K562 (cell line): Measurements from ENCODE around the gene SEC14L2. TPM values are rescaled to one million over a fixed set of nuclear protein-coding genes. Genes with fewer than 3 reads are reported as not detected.
A peak's percentile ranks its signal among the peaks of the same experiment; 100 is the strongest.

ENCODE experiments used
- ATAC-seq: fragments of 200-7000 bp; cut with Tn5 transposase; 3 replicates; pipeline ENCODE4 v1.9.1; 2020; ENCODE audit warnings: moderate library complexity
- BruUV-seq: library from RNA; stranded (reverse); fragments of 400-500 nt; replicated peaks from 2 replicates; lab custom pipeline; 2021; lab: Mats Ljungman, UMichigan
- CTCF ChIA-PET: fragments of 300-600 bp; formaldehyde crosslinking; extraction: SDS; loops from one replicate; lab custom pipeline; 2021; ENCODE audit warnings: low intra/inter-chr PET ratio; lab: Yijun Ruan, JAX
- POLR2A ChIA-PET: fragments of 300-600, 350-650 bp; sonication (Branson Sonifier 250); formaldehyde crosslinking; extraction: SDS; loops from one replicate; lab custom pipeline; 2021; ENCODE audit warnings: antibody characterized with exemption, inconsistent platforms; lab: Yijun Ruan, JAX
- DNase-seq, 4 experiments: peaks; one replicate each; pipeline versions ENCODE4 v3.0.0 to v3.0.0-alpha.2; 2011 to 2018; ENCODE audit warnings: low spot score in 3 of 4, mixed read lengths in 3 of 4; ENCODE audit errors: extremely low read depth in 1 of 4
- FAIRE-seq: peaks from 2 replicates; lab custom pipeline; 2011; peaks lifted over from hg19 to GRCh38; lab: Jason Lieb, UNC
- H2AFZ ChIP-seq: 2 replicates; pipeline ENCODE4 v1.6.0; 2011; ENCODE audit warnings: low read depth, low read length, control low read depth, inconsistent platforms
- H3K27ac ChIP-seq: fragments of 200-600 bp; 3 replicates; pipeline ENCODE4 v1.8.0; 2011; ENCODE audit warnings: low read depth, mild to moderate bottlenecking, control low read depth, inconsistent platforms, low read length, moderate library complexity, mixed read lengths; ENCODE audit errors: extremely low read depth
- H3K27me3 ChIP-seq, 2 experiments: fragments of 300-600 bp in 1 of 2; 2 replicates in 1 of 2; 3 replicates in 1 of 2; pipeline versions ENCODE4 v1.6.0 to v1.8.0; 2011; ENCODE audit warnings: inconsistent platforms in 2 of 2, low read length in 2 of 2, mild to moderate bottlenecking in 1 of 2, mixed read lengths in 1 of 2, moderate library complexity in 1 of 2; ENCODE audit not compliant: control insufficient read depth in 2 of 2, insufficient read depth in 2 of 2
- H3K36me3 ChIP-seq: fragments of 300-600 bp; 3 replicates; pipeline ENCODE4 v1.8.0; 2011; ENCODE audit warnings: mild to moderate bottlenecking, low read length, inconsistent platforms; ENCODE audit not compliant: control insufficient read depth, insufficient read depth
- H3K4me1 ChIP-seq, 2 experiments: fragments of 200-600 bp in 1 of 2; replicated peaks in 1 of 2; 2 replicates in 1 of 2; 3 replicates in 1 of 2; pipeline versions ENCODE4 v1.5.1 to v1.8.0; 2011; ENCODE audit warnings: inconsistent platforms in 2 of 2, low read length in 2 of 2, mild to moderate bottlenecking in 1 of 2, mixed read lengths in 1 of 2, moderate library complexity in 1 of 2; ENCODE audit not compliant: control insufficient read depth in 2 of 2, insufficient read depth in 2 of 2
- H3K4me2 ChIP-seq: 2 replicates; pipeline ENCODE4 v1.6.1; 2011; ENCODE audit warnings: low read length, control low read depth, inconsistent platforms, mixed read lengths; ENCODE audit not compliant: insufficient read depth
- H3K4me3 ChIP-seq: fragments of 200-600 bp; sonication (generic), shearing (Covaris generic); 2 replicates; pipeline ENCODE4 v1.5.1; 2016; ENCODE audit warnings: control low read depth, inconsistent platforms
- H3K79me2 ChIP-seq: fragments of 200-600 bp; 3 replicates; pipeline ENCODE4 v1.8.0; 2011; ENCODE audit warnings: low read length, inconsistent platforms; ENCODE audit not compliant: control insufficient read depth, insufficient read depth
- H3K9ac ChIP-seq, 2 experiments: 2 replicates each; pipeline versions ENCODE4 v1.6.0 to v1.6.1; 2011; ENCODE audit warnings: low read depth in 2 of 2, low read length in 2 of 2, control low read depth in 1 of 2, inconsistent platforms in 1 of 2, mild to moderate bottlenecking in 1 of 2, mixed read lengths in 1 of 2; ENCODE audit not compliant: insufficient read depth in 1 of 2
- H3K9me1 ChIP-seq: one replicate; pipeline ENCODE4 v1.6.0; 2011; ENCODE audit warnings: inconsistent platforms, mild to moderate bottlenecking, low read length, moderate library complexity; ENCODE audit not compliant: control insufficient read depth, insufficient read depth
- H3K9me3 ChIP-seq: replicated peaks from 2 replicates; pipeline ENCODE4 v1.5.1; 2011; ENCODE audit warnings: low read depth, low read length, inconsistent platforms; ENCODE audit not compliant: control insufficient read depth, insufficient read depth
- H4K20me1 ChIP-seq: replicated peaks from 2 replicates; pipeline ENCODE4 v1.6.1; 2011; ENCODE audit warnings: low read length, inconsistent platforms, mixed read lengths; ENCODE audit not compliant: control insufficient read depth, insufficient read depth
- LCOR ChIP-seq: sonication (generic); formaldehyde crosslinking; IDR thresholded peaks from 2 replicates; pipeline ENCODE4 v1.8.0; 2022; ENCODE audit warnings: mild to moderate bottlenecking, missing genetic modification reagents
- MEIS2 ChIP-seq: fragments of 450-650 bp; IDR thresholded peaks from 2 replicates; pipeline ENCODE4 v1.6.1; 2014; ENCODE audit warnings: mild to moderate bottlenecking; ENCODE audit not compliant: partially characterized antibody
- POLR2B ChIP-seq: fragments of 450-650 bp; IDR thresholded peaks from 2 replicates; pipeline ENCODE4 v1.6.1; 2018; ENCODE audit warnings: low read depth; ENCODE audit not compliant: partially characterized antibody
- ZNF408 ChIP-seq: fragments of 250-450 bp; sonication (Bioruptor Pico); IDR thresholded peaks from 2 replicates; pipeline ENCODE4 v1.4.0; 2020; ENCODE audit warnings: low read depth, mild to moderate bottlenecking, moderate library complexity
- ZNF592 ChIP-seq: fragments of 450-650 bp; IDR thresholded peaks from 2 replicates; pipeline ENCODE4 v1.6.1; 2017; ENCODE audit warnings: antibody characterized with exemption, mild to moderate bottlenecking
- WGBS: fragments of 100-300 bp; shearing (Covaris generic); methylation state at CpG from one replicate; pipeline ENCODE4 v1.1.6; 2016; ENCODE audit warnings: low coverage, mixed read lengths; ENCODE audit not compliant: insufficient coverage; ENCODE audit errors: missing lambda C conversion rate; 5-methylcytosine and 5-hydroxymethylcytosine counted together
- in situ Hi-C: fragments of 300-500 bp; cut with MboI; formaldehyde crosslinking; loops from 4 replicates; pipeline ENCODE4 v1.15.0; 2018; ENCODE audit warnings: inconsistent platforms, mixed read lengths
- intact Hi-C: fragments of 100-400 bp; cut with micrococcal nuclease; formaldehyde crosslinking; loops from 2 replicates; pipeline ENCODE4 v1.14.2; 2022
- polyA plus RNA-seq, 8 experiments: library from polyadenylated mRNA; depleted of rRNA in 4 of 8; stranded (reverse) in 5 of 8; unstranded in 3 of 8; fragments of >200 nt; fragmentation: Nextera tagmentation in 2 of 8; fragmentation: Illumina TruSeq in 1 of 8; extraction: Ambion mirVana in 2 of 8; extraction: Trizol in 1 of 8; gene quantifications; 2 replicates each; pipeline versions ENCODE4 v1.2.1 to v1.2.3, GENCODE V29; 2011 to 2014; ENCODE audit warnings: inconsistent platforms in 1 of 8, missing spikeins in 1 of 8
- total RNA-seq, 7 experiments: library from RNA; depleted of rRNA in 6 of 7; stranded (reverse); fragments of >200 nt in 6 of 7; fragmentation: Illumina TruSeq in 2 of 7; extraction: Trizol in 2 of 7; gene quantifications; 2 replicates each; pipeline versions ENCODE4 v1.2.1 to v1.2.3, GENCODE V29; 2011 to 2021; ENCODE audit warnings: low replicate concordance in 1 of 7
- TF ChIP-seq, protein P1 (sequence below): fragments of 150-350 bp; conservative IDR thresholded peaks from 2 replicates; pipeline ENCODE4 v1.6.1; 2014; ENCODE audit warnings: low read length
- TF ChIP-seq, protein P2 (sequence below): sonication (generic); formaldehyde crosslinking; IDR thresholded peaks from 2 replicates; pipeline ENCODE4 v1.8.1; 2022; ENCODE audit warnings: missing genetic modification reagents
- TF ChIP-seq, protein P3 (sequence below): fragments of 250-450 bp; sonication (Bioruptor Pico); IDR thresholded peaks from 2 replicates; pipeline ENCODE4 v1.6.1; 2021; ENCODE audit warnings: mild to moderate bottlenecking

Gene SEC14L2
- total and polyA plus RNA-seq, 9 of the 15 experiments (the other 6 are each of a cell fraction or from before 2014, with no cell fraction given) = 0.03 to 0.17 (median 0.10) TPM

DNA sequence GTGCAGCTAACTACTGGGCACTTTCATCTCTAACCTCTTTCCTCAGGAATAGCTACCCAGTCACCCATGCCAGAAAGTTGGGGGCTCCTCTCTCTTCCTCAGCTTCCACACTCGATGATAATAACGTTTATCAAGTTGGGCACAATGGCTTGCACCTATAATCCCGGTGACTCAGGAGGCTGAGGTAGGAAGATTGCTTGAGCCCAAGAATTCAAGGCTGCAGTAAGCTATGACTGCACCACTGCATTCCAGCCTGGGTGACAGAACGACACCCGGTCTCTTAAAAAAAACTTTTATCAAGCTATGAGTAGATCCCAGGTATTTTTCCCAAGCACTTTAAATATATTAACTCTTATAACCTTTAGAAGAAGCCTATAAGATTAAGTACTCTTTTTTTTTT is 42.2 kb upstream of the SEC14L2 start:
- H3K4me2 ChIP-seq = peak overlapping the region; percentile 23
- CTCF ChIA-PET = no interaction called here
- ATAC-seq = no peak
- intact Hi-C loops = no loop called here
- peak overlapping the region in 1 of 2 experiments; percentile 58; a peak in 1 of 4 replicates for H3K9ac ChIP-seq
- H3K27ac ChIP-seq = no peak overlapping the region
- FAIRE-seq = no peak
- H4K20me1 ChIP-seq = no peaks in the 10 kb centered on the region; the same call in 1 of the 2 replicates
- H3K9me1 ChIP-seq = no peaks in the 10 kb centered on the region
- DNase-seq = no peak
- H3K4me1 ChIP-seq = peaks cover 12 to 14% of the 10 kb centered on the region in 2 experiments; a peak in 4 of 5 replicates
- H3K27me3 ChIP-seq = no peaks in the 10 kb centered on the region
- in situ Hi-C loops = no loop called here
- peaks cover 44% of the 10 kb centered on the region for H3K36me3 ChIP-seq
- TF ChIP-seq LCOR (CRISPR knock-in tag) = no peak
- no peak for TF ChIP-seq ZNF592
- TF ChIP-seq, protein P1, sequence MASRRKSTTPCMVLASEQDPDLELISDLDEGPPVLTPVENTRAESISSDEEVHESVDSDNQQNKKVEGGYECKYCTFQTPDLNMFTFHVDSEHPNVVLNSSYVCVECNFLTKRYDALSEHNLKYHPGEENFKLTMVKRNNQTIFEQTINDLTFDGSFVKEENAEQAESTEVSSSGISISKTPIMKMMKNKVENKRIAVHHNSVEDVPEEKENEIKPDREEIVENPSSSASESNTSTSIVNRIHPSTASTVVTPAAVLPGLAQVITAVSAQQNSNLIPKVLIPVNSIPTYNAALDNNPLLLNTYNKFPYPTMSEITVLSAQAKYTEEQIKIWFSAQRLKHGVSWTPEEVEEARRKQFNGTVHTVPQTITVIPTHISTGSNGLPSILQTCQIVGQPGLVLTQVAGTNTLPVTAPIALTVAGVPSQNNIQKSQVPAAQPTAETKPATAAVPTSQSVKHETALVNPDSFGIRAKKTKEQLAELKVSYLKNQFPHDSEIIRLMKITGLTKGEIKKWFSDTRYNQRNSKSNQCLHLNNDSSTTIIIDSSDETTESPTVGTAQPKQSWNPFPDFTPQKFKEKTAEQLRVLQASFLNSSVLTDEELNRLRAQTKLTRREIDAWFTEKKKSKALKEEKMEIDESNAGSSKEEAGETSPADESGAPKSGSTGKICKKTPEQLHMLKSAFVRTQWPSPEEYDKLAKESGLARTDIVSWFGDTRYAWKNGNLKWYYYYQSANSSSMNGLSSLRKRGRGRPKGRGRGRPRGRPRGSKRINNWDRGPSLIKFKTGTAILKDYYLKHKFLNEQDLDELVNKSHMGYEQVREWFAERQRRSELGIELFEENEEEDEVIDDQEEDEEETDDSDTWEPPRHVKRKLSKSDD = no peak
- TF ChIP-seq MEIS2 = no peak
- TF ChIP-seq, protein P2, sequence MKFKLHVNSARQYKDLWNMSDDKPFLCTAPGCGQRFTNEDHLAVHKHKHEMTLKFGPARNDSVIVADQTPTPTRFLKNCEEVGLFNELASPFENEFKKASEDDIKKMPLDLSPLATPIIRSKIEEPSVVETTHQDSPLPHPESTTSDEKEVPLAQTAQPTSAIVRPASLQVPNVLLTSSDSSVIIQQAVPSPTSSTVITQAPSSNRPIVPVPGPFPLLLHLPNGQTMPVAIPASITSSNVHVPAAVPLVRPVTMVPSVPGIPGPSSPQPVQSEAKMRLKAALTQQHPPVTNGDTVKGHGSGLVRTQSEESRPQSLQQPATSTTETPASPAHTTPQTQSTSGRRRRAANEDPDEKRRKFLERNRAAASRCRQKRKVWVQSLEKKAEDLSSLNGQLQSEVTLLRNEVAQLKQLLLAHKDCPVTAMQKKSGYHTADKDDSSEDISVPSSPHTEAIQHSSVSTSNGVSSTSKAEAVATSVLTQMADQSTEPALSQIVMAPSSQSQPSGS = no peak
- no peak for TF ChIP-seq POLR2B
- TF ChIP-seq, protein P3, sequence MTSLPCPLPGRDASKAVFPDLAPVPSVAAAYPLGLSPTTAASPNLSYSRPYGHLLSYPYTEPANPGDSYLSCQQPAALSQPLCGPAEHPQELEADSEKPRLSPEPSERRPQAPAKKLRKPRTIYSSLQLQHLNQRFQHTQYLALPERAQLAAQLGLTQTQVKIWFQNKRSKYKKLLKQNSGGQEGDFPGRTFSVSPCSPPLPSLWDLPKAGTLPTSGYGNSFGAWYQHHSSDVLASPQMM = no peak
- no peak for TF ChIP-seq ZNF408 (CRISPR knock-in tag)
- no TSS peak for BruUV-seq
- H2AFZ ChIP-seq = no peak overlapping the region
- WGBS = 23% methylated on average over 5 of the region's 5 CpGs
- H3K9me3 ChIP-seq = no peaks in the 10 kb centered on the region
- H3K4me3 ChIP-seq = no peak overlapping the region
- peaks cover 61% of the 10 kb centered on the region for H3K79me2 ChIP-seq
- POLR2A ChIA-PET = interaction anchor here (1.4 kb wide), 1 partner anchor 13 kb away, joined by 8 read pairs; no protein-coding TSS in a partner anchor
